ENCODE measurements around the gene WIPF1.

The WIPF1 gene

GRCh38 chr2:174529916-174530315 lies 67.7 kb downstream of the WIPF1 start:
- no peak for DNase-seq

GRCh38 chr2:174527959-174528358 lies 69.6 kb downstream of the WIPF1 start:
- DNase-seq = no peak

- no peak for DNase-seq
Measured at GRCh38 chr2:174527101-174527721, 70.4 kb downstream of the WIPF1 start.

- DNase-seq = peak; percentile 21
Measured at GRCh38 chr2:174524527-174524926, 73.1 kb downstream of the WIPF1 start.

- peak; percentile 64 for DNase-seq
Measured at GRCh38 chr2:174522553-174522952, 75.1 kb downstream of the WIPF1 start.

GRCh38 chr2:174518395-174518794 lies 79.2 kb downstream of the WIPF1 start:
- no peak for DNase-seq

- peak; percentile 4 for DNase-seq
Measured at GRCh38 chr2:174516501-174517378, 80.9 kb downstream of the WIPF1 start.

GRCh38 chr2:174512345-174512744 lies 85.3 kb downstream of the WIPF1 start:
- no peak for DNase-seq

GRCh38 chr2:174511580-174512260 lies 85.9 kb downstream of the WIPF1 start:
- DNase-seq = no peak

- DNase-seq = peak; percentile 44
Measured at GRCh38 chr2:174510583-174511189, 86.9 kb downstream of the WIPF1 start.

Data from hematopoietic multipotent progenitor cell treated with erythropoietin and hydrocortisone succinate and interleukin-3 and kit ligand, for 4 days (in vitro differentiated cells).